GM21619 (cell line): Measurements from ENCODE around the gene TBCD.

Experiments used
- ATAC-seq: cut with Tn5 transposase; IDR thresholded peaks from one replicate; pipeline ENCODE4 v1.9.1; 2021; ENCODE audit not compliant: unreplicated experiment

Gene TBCD

DNA sequence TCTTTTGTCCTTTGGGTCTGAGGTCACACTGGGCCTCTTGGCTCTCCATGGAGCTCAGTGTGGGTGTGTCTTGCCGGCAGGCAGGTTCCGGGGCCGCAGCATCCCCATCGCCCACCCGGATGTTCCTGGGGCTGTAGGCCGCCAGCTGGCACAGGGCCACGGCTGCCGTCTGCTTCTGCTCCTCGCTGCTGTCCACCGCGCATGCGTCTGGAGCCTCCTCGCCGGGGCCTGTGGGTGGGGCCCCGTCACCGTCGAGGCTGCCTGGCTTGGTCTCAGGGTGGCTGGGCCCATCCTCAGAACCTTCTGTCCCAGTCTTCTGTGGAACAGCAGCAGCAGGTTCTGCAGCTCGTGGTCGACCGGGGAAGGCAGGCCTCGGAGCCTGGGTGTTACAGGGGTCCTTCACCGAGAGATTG lies 78.4 kb downstream of the TBCD start:
- no peak for ATAC-seq

DNA sequence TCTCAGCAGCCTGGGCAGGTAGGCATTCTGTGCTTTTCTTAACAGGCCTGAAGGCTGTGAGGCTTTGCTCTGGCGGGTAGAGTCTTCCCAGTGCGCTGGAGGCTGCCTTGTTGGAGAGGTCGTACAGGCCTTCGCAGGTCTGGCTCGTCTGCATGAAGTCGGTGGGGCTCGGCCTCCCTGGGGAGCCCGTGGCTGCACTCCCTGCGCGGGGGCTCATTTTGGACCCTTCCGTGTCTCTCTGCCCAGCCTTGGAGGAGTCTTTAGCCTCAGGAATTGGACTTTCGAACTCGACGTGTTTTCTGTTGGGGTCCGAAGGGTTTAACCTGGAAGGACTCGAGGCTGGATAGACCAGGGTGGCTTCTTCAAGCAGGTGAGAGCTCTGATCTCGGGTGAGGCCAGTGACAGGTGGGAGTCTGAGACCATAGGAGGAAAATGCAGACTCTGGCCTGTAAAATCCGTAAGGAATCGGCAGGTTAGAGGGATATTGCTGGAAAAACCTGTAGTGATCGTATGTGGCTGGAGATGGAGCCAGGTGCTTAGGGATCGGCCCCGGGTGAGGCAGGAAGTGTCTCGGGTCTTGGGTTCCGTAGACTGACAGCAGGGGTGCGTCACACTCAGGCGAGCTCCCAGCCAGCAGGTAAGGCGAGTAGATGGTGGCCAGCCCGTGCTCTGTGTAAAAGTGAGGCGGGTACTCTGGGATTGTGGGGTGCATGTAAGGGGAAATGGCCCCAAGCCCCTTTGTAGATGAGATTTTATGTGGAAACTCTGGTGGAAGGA lies 79.4 kb downstream of the TBCD start:
- ATAC-seq = no peak

DNA sequence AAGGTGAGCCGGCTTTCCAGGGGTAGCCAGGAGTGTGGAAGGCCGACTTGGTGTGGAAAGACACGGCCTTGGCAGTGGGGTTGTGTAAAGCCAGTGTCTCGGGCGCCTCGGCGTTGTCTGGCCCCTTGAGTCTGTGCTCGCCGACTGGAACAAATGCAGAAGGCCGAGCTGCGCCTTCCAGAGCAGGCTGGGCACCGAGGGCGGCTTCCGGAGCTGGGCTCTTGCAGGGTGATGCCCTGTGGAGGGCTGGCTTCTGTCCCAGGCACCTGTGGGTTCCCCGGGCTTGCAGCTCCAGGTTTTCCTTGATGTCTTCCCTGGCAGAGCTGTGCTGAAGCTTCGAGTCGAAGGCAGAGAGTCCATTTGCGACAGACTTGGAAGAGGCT lies 79.9 kb downstream of the TBCD start:
- ATAC-seq = no peak

DNA sequence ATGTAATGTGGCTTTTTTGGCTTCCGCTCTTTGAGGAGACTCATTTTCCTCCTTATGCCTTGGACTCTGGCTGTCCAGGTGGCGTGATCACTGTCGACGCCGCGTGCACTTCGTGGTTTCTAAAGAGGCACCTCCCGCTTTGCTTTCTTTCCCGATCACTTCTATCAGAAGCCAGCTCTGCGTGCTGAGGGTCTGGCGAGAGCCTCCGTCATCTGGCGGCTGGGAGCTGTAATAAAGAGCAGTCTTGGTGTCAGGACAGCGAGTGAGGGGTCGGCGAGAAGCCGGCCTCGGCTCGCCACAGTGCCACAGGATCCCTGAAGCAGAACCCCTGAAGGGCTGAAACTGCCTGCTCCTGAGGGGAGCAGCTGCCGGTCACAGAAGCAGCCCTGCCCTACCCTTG lies 80.5 kb downstream of the TBCD start:
- ATAC-seq = no peak

DNA sequence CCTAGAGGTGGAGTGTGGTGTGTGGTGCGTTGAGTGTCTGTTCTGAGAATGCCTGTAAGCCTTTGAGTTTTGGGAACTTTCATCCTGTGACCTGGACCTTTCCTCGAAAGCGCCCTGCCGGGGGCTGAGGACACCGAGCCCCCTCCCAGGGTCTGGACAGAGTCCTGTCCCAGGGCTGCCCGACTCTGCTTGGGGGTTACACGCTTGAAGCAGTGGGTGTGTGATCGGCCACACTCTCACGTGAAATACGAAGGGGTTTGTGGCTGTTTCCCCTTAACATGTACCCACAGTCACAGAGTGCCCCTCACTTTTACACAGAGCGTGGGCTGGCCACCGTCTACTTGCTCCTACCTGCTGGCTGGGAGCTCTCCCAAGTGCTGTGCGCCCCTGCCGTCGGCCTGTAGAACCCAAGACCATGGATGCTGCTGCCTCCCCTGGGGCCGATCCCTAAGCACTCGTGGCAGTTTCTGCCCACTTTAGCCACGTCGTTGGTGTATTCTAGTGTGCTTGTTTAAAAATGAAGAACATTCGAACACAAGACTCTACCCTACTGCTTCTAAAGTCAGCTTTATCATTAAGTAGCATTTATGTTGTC lies 81.1 kb downstream of the TBCD start:
- no peak for ATAC-seq

DNA sequence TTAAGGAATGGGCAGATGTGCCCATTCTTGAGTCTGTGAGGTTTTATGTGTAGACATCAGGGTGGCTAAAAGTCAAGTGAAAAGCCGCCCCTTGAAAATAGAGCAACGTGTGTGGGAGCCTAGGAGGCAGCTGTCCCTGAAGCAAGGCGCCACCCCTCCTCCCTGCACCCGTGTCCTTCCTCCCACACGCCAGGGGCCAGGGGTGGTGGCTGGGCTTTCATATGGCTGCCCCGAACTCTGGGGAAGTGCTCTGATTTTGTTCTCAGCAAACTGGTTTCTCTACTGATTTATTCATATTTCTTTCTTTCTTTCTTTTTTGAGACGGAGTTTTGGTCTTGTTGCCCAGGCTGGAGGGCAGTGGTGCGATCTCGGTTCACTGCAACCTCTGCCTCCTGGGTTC lies 83.3 kb downstream of the TBCD start:
- ATAC-seq = no peak

DNA sequence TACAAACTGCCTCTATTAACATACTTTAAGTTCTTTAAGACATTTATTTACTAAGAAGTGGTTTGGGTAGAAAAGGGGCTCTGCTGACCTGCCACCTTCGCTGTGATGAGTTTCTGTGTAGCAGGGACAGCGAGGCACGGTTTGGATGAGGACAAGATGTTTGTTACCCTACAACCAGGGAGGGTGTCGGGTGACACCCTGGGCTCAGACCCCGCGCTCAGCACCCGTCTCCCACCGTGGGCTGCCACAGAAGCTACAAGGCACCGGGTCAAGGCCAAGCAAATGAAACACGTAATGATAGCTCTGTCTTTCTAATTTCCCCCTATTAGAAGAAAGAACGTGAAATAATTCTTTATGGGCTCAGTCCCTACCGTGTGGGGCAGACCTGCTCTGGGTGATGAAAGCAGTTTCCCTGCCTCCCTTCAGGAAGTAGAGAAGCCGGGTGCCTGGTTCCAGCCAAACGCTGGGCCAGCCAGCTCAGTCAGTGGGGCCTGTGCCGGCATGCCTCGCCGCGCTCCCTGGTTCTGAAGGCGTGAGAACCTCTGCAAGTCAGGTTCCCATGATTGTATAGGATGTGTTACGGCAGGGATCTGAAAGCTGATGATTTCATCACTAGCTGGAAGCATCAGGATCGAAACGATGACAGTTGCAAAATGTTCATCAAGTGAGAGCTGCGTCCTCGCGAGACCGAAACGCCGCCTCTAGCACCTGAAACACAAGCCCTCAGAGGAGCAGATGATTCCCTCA lies 84.1 kb downstream of the TBCD start:
- no peak for ATAC-seq

DNA sequence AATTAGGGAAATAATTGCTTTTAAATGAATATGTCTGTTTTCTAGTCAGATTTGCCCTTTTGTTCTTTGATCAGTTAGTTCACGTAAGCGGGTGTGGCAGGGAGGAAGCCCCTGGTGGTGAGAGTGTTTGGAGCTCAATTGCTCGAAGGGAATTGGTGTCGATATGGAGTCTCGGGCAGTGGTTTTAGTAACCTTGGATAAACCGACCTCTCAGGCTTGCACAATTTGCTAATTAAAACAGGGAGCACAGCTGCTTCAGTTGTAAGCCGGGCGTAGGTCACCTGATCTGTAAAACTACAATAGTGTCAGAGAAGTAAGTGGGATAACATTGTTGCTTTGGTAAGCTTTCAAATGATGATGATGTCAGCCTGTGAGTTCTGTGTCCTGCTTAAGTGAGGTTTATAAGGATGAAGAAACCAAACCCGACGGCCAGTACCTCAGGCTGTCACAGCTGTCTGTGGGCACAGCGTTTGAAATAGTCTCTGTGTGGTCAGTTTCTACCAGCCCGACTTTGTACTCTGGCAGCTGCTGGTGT lies 85.0 kb downstream of the TBCD start:
- no peak for ATAC-seq

DNA sequence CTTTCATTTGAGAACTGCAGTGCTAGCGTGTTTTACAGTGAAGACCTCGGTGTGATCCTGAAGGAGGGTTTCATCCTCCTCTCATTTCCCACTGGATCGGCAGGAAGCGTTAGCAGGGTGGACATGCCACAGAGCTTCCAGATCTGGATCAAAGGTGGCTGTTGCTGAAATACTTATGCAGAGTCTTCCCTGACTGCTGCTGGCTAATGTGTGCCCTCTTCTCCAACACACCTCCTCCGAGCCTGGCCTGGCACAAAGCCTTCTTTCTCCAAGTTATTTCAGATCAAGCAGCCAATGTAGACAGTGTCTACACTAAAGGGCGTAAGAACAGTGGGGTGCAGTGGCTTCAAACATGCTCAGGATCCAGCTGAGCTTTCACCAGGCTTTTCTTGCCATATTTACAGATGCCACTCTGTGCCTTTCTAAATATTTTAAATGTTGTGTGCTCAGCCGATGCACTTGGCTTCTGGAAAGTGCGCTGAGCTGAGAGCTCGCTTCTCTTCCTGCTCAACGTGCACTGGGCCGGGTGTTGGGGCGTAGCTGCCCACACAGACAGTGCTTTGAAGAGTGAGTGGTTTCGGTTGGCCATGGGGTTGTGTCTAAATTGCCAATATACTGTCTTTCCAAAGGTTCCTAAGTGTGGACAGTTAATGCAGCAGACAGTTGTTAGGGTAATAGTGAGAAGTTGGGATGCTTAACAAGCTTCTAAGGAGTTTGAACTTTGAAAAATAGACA lies 85.9 kb downstream of the TBCD start:
- no peak for ATAC-seq

DNA sequence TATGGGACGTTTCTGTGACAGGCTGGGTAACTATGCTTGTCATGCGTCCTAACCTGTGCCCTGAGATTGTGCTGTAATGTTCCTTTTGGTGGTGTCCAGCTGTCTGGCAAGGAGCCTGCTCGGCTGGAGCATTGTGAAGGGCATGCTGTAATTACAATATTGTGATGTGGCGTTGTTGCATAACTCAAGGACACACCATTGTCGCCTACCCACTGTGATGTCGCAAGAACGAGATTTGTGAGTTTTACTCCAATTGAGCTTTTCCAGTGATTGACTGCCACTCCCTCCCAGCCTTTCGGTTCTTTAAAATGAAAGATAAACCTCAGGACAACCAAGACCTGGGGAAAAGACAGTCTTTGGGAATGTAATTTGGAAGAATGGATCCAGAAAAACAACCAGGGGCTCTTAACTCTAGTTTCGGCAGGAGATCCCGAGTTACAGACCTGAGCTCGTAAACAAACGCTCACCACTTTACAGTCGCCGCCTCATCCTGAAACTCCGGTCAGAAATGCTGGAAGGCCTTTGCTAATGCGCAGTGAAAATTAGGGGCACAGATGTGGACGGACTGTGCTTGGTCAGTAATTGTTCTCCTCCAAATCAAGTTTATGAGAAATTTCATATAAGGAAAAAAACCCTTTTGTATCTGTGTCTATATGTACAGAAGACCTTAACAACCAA lies 86.7 kb downstream of the TBCD start:
- no peak for ATAC-seq

DNA sequence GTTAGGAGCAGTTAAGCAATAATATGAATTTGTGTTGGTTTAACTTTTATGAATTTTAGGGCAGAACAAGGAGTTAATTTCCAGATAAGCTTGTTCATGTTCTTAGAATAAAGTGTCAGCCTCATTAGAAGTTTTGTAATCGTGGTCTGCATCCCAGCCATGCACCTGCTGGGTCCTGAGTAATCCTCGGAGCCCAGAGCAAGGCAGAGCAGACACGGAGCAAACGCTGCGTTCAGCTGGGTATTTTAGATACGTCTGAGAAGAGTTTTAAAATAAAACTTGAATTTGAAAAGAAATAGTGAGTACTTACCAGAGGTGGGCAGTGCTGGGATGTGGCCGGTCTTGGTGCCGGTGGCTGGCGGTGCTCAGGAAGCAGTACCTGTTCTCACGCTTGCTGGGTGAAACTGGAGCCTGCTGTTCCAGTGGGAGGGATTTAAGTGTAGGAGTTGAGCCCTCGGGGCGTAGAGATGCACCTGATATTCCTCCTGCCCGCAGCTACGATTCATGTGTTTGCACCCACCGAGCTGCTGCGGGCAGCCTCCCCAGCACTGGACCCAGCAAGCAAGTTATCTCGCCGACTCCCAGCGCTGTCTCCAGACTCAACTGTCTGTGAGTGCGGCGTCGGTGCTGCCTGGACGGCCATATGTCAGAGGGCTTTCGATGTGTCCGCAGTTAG lies 87.9 kb downstream of the TBCD start, which contains the start of gene ZNF750:
TSS of gene ZNF750 (minus strand) at position 406 of the 676 bp plus-strand sequence. CDS start 7,568 bp downstream, outside the sequence.
- ATAC-seq = no peak

DNA sequence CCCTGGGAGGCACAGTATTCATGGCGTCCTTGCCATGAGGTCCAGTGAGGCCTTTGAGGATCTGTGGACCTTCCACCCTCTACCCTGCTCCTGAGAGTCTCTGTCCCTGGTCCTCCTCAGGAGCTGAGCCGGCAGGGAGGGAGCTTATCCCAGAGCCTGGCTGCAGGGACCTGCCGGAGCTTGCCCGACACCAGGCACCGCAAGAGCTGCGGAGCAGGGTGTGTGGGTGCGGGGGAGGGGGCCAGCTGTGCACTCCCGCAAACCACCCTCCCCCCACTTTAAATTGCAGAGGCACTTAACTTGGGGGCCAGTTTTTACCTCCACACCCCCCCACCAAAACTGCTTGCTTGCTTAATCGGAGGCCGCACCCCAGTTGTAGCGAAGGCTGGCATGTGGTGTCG lies 88.6 kb downstream of the TBCD start:
- ATAC-seq = no peak

DNA sequence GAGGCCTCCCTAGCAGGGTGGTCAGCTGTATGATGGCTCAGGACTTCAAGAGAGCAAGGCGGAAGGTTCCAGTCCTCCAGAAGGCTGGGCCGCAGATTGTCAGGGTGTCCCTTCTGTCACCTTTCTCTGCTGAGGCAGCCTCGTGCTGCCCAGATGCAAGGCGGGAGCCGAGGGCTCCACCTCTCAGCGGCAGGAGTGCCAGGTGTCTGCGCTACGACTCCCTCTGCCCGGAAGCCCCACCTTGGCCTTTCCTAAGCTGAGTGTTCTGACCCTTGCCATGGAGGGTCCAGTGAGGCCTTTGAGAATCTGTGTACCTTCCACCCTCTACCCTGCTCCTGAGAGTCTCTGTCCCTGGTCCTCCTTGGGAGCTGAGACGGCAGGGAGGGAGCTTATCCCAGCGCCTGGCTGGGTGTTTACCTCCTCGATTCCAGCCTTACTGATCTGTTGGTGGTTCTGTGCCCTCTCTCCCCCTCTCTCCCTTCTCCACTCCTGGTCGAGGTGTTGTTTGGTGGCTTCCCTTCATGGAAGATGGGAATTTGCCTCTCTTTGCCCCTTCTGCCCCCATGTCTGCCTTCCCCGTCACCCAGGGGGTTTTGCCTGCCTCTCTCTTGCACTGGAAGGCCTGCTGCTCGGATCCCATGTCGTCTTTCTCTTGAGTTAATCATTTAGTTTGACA lies 90.2 kb downstream of the TBCD start:
- no peak for ATAC-seq

DNA sequence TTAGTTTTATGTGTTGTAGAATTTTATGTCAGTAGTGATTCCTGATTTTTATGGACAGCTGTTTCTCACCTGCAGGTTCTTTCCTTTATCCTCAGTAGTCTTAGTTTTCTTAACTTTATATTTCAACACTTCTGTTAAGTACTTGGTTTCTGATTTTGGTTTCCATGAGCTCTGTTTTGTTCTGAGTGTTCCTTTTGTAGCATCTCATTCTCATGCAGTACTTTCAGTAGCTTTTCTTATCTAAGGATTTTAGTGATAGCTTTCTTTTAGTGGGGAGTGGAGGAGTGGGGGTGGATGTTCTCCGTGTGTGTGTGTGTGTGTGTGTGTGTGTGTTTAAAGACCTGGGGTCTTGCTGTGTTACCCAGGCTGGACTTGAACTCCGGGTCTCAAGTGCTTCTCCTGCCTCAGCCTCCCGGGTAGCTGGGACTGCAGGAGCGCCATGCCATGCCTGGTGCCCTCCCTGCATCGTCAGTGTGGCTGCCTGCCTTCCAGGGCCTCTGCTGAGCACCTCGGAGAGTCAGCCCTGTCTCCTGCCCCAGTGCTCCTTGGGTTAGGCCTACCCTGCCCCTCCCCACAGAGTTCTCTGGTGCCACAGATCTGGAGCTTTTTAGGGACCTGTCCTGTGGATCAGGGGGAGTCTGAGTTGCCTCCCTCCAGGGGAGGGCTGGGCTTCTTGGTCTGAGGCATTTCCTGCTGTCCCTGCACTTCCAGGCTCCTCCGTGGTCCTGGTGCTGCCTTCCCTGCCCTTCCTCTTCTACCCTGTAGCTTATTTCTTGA lies 92.2 kb downstream of the TBCD start:
- ATAC-seq = no peak

DNA sequence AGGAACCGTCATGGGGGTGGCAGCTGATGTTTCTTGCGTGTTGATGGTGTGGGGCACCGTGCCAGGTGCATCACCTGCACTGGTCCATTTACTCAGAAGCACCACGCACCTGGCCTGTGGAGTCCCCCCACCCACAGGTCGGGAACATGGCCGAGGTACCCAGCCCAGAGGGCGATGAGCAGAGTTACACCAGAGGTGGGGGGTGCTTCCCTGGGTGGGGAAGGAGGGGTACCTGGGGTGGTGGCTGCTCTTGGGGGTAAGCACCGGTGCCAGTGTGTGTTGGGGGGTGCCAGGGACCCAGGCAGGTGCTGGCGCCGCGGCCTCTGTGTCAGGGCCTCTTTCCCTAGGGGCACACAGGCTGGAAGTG lies 92.9 kb downstream of the TBCD start:
- no peak for ATAC-seq

DNA sequence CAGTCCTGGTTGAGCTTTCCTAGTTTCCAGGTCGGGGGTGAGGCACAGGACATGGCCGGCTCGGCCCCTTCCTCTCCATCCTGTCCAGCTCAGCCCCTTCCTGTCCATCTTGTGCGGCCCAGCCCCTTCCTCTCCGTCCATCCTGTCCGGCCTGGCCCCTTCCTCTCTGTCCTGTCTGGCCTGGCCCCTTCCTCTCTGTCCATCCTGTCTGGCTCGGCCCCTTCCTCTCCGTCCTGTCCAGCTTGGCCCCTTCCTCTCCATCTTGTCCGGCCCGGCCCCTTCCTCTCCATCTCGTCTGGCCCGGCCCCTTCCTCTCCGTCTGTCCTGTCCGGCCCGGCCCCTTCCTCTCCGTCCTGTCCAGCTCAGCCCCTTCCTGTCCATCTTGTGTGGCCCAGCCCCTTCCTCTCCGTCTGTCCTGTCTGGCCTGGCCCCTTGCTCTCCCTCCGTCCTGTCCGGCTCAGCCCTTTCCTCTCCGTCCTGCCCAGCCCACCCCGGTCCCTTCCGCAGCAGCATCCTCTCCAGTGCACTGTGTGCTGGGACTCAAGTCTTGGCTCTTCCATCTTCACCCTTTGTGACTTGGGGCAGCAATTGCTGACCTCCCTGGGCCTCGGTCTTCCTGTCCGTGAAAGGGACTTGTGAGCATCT lies 93.4 kb downstream of the TBCD start:
- ATAC-seq = no peak

DNA sequence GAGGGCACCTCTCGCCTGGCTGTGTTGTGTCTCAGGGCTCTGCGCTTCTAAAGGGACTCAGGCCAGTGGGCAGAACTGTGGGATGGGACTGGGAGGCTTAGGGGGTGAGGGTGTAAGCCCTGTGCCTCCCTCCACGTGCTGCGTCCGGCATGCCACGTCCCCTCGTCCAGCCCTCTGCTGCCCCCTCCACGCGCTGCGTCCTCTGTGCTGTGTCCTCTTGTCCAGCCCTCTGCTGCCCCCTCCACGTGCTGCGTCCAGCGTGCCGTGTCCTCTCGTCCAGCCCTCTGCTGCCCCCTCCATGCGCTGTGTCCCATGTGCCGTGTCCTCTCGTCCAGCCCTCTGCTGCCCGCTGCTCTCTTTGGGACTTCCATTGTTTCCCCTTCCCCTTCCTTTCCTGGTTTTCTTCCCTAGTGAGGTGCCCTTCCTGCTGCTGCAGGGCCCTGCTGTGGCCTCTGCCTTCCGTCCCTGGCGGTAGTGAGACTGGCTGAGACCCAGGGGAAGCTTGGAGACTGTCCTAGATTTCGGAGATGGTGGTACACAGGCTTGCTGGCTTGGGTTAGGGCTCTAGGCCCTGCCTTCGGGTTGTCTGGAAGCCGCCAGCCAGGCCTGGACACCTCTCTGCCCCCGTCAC lies 94.3 kb downstream of the TBCD start:
- no peak for ATAC-seq
